ENCODE results near the gene LAIR1.
"Not testable (repeated sequence)": the region's sequence is repeated elsewhere in the genome, so short reads cannot be mapped to it uniquely, and the experiment has no call there.

Gene LAIR1

GRCh38 chr19:54339646-54340358 is 24.9 kb downstream of the LAIR1 start:
- no peak for DNase-seq

- no peak for DNase-seq
These were observed 26.2 kb downstream of the LAIR1 start for GRCh38 chr19:54338521-54338920.

DNA sequence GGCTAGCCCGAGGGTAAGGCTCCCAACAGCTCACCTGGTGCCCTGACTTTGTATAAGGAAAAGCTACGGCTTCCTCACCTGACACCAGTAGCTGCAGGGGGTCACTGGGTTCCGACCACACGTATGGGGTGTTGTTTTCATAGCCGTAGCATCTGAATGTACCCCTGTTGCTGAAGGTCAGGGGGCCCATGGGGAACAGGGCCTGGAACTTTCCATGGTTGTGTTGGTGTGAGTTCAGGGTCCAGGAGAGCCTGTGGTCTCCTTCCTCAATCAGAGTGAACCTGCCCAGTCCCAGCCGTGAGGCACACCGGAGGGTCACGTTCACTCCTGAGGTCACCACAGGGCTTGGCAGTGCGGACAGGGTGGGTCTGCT is 26.9 kb downstream of the LAIR1 start:
- DNase-seq, result no peak

DNA sequence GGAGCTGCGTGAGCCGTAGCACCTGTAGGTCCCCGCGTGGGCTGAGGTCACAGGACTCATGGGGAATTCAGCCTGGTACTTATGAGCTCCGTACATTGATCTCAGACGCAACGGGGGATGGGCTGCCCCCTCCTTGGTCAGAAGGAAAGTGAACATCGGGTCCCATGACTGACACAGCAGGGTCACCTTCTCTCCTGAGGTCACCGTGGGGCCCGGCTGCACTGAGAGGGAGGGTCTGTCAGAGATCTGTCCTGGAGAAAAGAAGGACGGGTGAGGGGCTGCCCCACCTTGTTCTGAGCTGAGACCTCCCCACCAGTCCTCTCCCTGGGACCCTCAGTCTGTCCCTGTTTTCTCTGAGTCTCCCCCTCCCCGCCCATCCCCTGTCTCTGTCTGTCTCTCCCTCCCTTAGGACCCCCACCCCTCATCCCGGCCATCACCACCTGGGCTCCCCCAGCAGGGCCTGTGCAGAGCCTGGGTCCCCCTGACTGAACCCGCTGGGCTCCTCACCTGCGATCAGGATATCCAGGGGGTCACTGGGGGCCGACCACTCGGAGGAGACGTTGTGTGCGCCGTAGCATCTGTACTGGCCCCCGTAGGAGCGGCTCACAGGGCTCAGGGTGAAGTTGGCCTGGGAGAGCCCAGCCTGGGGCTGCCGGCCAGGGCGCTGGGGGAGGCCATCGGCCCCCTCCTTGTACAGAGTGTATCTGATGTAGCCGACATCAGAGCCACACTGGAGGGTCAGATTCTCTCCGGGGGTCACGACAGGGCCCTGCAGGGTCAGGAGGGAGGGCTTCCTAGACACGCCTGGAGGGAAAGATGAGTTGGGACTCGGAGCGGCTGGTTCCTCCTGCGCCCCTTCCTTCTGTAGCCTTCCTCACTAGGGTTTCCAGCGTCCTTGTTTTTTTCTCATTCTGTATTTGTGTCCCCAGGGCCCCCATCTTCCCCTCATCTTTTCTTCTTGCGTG is 27.6 kb downstream of the LAIR1 start:
- no peak for DNase-seq

- DNase-seq, result no peak
These were observed 28.5 kb downstream of the LAIR1 start for GRCh38 chr19:54335979-54336892.

GRCh38 chr19:54335164-54335563 is 29.6 kb downstream of the LAIR1 start:
- DNase-seq, result no peak

GRCh38 chr19:54333586-54334298 is 31.0 kb downstream of the LAIR1 start:
- DNase-seq, result no peak

- no peak for DNase-seq
These were observed 32.6 kb downstream of the LAIR1 start for GRCh38 chr19:54332149-54332548.

DNA sequence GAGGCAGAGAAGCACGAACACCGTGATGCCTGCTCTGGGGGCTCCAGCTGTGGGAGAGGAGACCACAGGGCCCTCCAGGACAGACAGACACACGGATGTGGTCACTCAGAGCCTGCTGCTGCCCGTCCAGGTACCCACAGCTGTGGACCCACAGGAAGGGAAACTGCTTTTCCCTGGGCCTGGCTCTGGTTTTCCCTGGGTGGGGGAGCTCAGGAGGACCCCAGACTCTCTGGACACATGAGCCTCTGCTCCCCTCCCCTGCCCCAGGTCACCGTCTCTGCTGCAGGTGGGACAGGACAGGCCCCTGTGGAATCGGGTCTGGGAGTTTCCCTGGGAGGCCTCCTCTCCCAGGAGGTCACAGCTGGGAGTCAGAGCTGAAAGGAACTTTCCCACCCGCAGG is 33.1 kb downstream of the LAIR1 start:
- DNase-seq, result no peak

DNA sequence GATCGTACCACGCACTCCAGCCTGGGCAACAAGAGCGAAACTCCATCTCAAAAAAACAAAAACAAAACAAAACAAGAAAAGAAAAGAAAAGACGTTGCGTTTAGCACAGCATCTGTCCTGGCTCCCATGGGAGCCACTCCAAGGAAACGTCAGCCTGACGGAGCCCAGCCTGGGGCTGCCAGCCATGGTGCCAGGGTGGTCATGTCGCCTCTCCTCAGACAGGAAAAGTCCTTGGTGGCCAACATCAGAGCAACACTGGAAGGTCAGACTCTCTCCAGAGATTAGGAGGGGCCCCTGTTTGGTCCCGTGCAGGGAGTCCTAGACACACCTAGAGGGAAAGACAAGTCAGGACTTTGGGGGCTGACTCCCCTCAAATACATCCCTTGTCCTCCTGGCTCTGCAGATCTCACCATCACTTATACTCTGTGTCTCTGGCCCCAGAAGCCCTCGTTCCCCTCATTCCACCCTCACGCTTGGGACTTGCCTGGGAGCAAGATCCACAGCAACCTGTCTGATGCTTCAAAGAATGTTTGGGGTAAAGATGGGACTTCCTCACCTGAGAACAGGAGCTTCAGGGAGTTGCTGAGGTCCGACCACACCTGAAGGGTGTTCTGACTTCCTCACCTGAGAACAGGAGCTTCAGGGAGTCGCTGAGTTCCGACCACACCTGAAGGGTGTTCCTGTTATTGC is 35.1 kb downstream of the LAIR1 start:
- no peak for DNase-seq

DNA sequence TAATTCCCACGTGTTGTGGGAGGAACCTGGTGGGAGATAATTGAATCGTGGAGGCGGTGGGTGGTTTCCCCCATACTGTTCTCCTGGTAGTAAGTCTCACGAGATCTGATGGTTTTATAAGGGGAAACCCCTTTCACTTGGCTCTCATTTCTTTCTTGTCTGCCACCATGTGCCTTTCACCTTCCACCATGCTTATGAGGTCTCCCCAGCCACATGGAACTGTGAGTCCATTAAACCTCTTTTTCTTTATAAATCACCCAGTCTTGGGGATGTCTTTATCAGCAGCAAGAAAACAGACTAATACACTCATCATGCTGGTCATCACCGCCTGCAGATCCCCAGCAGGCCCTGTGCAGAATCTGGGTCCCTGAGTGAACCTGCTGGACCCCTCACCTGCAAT is 36.0 kb downstream of the LAIR1 start:
- DNase-seq, result not testable (repeated sequence)

GRCh38 chr19:54325631-54326030 is 39.1 kb downstream of the LAIR1 start:
- no peak for DNase-seq

DNA sequence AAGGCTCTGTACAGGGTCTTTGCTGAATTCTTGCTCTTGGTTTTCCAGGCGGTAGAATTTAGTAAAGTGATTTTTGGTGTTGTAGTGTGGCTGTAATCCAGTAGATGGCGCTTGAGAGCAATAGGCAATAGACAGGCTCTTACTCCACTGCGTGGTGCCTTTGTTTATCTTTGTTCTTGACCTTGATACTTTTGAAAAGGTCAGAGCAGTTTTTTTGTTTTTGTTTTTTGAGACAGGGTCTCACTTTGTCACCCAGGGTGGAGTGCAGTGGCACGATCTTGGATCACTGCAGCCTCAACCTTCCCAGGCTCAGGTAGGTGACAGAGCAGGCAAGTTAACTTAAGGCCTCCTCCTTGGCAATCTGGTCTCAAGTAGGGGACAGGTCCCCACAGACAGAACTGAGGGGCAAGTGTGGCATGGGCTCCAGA is 39.5 kb downstream of the LAIR1 start:
- peak; percentile 1 to 54 for DNase-seq

DNA sequence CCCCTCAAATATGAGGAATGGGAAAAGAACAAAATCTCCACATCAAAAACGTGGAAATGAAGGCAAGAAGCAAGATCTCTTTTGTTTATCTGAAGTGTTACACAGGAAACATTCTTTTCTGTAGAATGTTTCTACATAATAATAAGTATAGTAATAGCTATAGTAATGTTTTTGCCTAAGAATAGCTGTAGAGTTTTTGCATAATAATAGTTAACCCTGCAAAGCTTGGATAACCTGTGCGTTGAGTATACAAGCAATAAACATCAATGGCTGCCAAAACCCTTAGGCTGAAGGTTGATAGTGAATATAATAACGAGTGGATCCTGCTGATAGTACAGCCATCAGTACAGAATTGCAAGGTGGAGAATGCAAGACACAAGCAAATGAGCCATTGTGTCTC is 40.7 kb downstream of the LAIR1 start:
- DNase-seq, result no peak

DNA sequence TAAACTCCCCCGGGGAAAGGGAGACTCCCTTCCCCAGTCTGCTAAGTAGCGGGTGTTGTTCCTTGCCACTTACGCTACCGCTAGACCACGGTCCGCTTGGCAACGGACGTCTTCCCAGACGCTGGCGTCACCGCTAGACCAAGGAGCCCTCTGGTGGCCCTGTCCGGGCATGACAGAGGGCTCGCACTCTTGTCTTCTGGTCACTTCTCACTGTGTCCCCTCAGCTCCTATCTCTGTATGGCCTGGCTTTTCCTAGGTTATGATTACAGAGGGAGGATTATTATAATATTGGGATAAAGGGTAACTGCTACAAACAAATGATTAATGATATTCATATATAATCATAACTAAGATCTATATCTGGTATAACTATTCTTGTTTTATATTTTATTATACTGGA is 41.8 kb downstream of the LAIR1 start:
- DNase-seq, result not testable (repeated sequence)

DNA sequence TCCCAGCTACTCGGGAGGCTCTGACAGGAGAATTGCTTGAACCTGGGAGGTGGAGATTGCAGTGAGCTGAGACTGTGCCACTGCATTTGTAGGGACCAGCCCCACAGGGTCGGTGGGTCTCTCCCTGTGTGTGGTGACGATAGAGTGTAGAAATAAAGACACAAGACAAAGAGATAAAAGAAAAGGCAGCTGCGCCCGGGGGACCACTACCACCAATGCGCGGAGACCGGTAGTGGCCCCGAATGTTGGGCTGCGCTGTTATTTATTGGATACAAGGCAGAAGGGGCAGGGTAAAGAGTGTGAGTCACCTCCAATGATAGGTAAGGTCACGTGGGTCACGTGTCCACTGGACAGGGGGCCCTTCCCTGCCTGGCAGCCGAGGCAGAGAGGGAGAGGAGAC is 42.4 kb downstream of the LAIR1 start:
- DNase-seq, result not testable (repeated sequence)

DNA sequence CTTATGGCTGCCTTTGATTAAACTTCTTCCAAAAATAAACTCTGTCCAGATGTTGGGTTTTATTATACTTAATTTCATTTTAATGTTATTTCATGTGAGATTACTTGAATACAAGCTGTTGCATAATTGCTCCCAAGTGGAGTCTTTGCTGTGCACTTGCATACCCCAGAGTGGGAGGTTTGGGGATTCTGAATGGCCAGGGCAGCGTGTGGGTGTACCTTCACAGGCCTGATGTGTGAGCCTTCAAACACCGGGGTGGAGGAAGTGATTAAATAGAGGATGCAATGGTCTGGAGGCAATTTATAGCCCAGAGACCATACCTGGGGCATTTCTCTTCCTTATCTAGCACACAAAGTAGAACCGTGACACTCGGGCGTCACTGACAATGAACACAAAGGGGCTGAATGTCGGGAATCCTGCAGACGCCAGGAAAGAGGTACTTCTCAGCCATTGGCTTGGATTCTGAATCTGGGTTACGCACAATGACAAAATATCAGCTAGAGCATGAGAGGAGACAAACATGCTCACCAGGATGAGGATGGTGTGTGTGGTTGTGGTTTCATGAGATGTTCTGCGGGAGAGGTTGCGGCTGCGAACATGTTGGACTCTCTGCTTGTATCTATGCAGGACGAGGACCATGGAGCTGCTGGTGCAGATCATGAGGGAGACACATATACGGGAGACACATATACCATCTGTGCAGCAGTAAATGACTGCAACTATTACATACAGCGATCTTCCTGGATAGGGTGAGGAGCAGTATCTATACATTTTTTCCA is 44.6 kb downstream of the LAIR1 start:
- no peak for DNase-seq

GRCh38 chr19:54319049-54319448 is 45.7 kb downstream of the LAIR1 start:
- no peak for DNase-seq

DNA sequence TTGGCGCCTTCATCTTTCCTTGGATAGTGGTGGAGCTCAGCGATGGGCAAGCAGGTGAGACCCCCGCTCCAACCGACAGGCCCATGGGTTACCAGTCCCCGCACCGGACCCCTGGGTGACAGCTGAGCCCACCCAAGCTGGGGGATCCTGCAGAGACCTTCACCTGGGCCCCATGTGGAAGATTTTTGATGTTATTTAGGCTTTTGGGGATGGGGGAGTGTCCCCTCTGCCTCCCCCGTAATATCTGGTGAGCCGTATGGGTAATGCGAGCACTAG is 46.8 kb downstream of the LAIR1 start:
- DNase-seq, result no peak

DNA sequence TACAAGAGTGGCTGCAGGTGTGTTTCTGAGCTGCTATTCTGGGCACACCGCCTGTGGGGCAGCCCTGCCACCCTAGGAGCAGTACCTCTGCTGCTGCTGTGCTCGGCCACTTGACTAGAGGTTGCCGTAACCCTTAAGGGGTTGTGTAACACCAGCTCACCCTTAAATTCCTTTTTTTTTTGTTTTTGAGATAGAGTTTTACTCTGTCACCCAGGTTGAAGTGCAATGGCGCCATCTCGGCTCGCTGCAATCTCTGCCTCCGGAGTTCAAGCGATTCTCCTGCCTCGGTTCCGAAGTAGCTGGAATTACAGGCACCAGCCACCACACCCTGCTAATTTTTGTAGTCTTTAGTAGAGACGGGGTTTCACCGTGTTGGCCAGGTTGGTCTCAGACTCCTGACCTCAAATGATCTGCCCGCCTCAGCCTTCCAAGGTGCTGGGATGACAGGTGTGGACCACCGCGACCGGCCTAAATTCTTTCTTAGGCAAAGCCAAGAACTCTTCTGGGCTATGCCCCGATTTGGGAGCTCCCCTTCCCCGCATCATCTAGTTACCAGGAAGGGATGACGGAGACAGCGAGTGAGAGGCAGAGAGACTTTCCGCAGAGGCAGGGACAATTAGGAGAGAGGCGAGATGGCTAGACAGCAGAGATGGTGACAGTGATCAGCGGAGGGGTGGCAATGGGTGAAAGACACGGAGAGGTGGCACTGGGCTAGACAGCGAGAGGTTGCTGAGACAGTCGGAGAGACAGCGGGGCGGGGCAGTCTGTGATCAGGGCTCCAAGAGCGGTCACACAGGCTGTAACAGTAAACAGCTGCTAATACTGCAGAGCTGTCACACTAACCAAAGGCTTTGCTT is 47.4 kb downstream of the LAIR1 start:
- no peak for DNase-seq

Data from NCI-H446 (cell line).